ENCODE data around the gene PSMF1. TPM values are rescaled to one million over a fixed set of nuclear protein-coding genes. Genes with fewer than 3 reads are reported as not detected.

The PSMF1 gene
- total and polyA plus RNA-seq, 2 of the 4 experiments (the other 2 are of a cell fraction): 93.6 to 109 TPM

DNA sequence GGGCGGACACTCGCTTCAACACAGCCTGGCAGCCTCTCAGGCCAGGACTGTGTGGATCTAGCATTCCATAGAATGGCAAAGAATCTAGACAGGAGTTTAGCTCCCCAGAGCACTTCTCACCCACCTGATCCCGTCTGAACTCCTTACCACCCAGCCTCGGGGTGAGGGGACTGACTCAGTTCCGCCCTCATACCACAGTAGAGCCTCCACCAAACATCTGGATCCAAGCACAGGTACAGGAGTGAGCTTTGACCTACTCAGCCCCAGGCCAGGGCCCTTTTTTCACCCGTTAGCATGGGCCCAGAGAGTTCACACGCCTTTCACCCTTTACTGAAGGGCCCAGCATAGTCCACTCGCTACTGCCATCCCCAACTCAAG lies 715 bp downstream of the PSMF1 start:
- Histone ChIP-seq H2BK15ac (ENCODE audit: low read depth, low read length) (no peak overlapping the region), H4K20me1 (ENCODE audit: insufficient read depth, low read length) (peaks cover 23% of the 10 kb centered on the region; the same call in 1 of the 2 replicates), H3K36me3 (ENCODE audit: control insufficient read depth, insufficient read depth, low read length) (peaks cover 3% of the 10 kb centered on the region)

More for the DNA sequence above, 715 bp downstream of the PSMF1 start:
- ChIA-PET POLR2A (ENCODE audit: unreplicated experiment) (no interaction called here), CTCF (interaction anchor here (1.5 kb wide), 1 partner anchor 10 kb away, joined by 4 read pairs; no protein-coding TSS in a partner anchor)
- dilution Hi-C loops (cut with HindIII; ENCODE audit: low sequenced_read_pairs, unreplicated experiment): no loop called here
- Histone ChIP-seq H3K4me1 (ENCODE audit: control insufficient read depth, insufficient read depth, low read length) (peaks cover 14% of the 10 kb centered on the region), H3K14ac (replicated peaks; ENCODE audit: low read depth, low read length) (peak overlapping the region; percentile 70), H3K56ac (ENCODE audit: extremely low read depth, insufficient read depth, low read length) (peak overlapping the region; percentile 11; the same call in 1 of the 2 replicates), H2AK9ac (replicated peaks; ENCODE audit: low read depth, low read length, poor library complexity) (peak overlapping the region; percentile 96), H2BK20ac (ENCODE audit: low read depth, low read length) (no peak overlapping the region), H4K91ac (ENCODE audit: insufficient read depth, low read depth, low read length) (peak overlapping the region; percentile 63), H4K5ac (ENCODE audit: low read depth, low read length) (peak overlapping the region; percentile 84), H3K9ac (ENCODE audit: low read depth, low read length) (peak overlapping the region; percentile 76), H3K9me3 (ENCODE audit: control insufficient read depth, insufficient read depth, low read length) (no peaks in the 10 kb centered on the region), H3K23ac (ENCODE audit: low read depth, low read length) (peak overlapping the region; percentile 84; the same call in 1 of the 2 replicates), H2AFZ (replicated peaks; ENCODE audit: low read length, poor library complexity) (peak overlapping the region; percentile 96), H4K8ac (ENCODE audit: low read depth in 2 of 2, low read length in 2 of 2) (peak overlapping the region; percentile 77 to 92), H3K4ac (ENCODE audit: low read depth, low read length) (peak overlapping the region; percentile 82), H2AK5ac (ENCODE audit: low read depth, low read length) (peak overlapping the region; percentile 92), H3K4me2 (ENCODE audit: low read depth, low read length) (peak overlapping the region; percentile 99), H3K4me3 (ENCODE audit: insufficient read depth, low read depth, low read length) (peak overlapping the region; percentile 96), H3K79me1 (ENCODE audit: low read depth in 1 of 2, low read length in 2 of 2) (peaks cover 34 to 55% of the 10 kb centered on the region in 2 experiments), H3K18ac (ENCODE audit: low read depth, low read length) (no peak overlapping the region), H3K27ac (ENCODE audit: insufficient read depth, low read length) (peak overlapping the region; percentile 63), H3K9me1 (ENCODE audit: insufficient read depth, low read length) (peaks cover 14% of the 10 kb centered on the region; the same call in 1 of the 2 replicates), H3K27me3 (ENCODE audit: control insufficient read depth, insufficient read depth, low read length) (no peaks in the 10 kb centered on the region), H2BK5ac (ENCODE audit: low read depth, low read length, poor library complexity, severe bottlenecking) (no peak overlapping the region), H2BK120ac (ENCODE audit: low read depth, low read length) (0 out of 2 replicates have a peak overlapping the region, but pooled peaks have one; percentile 13)
- intact Hi-C loops (cut with micrococcal nuclease): no loop called here
- no CpG with 5 or more reads among the region's 8 CpGs for WGBS, 2 experiments (ENCODE audit: extremely low coverage in 2 of 2, insufficient read length in 1 of 2)
- BruUV-seq (replicated peaks): no TSS peak
- TF ChIP-seq RFX5 (IDR thresholded peaks at IDR 0.05; ENCODE audit: low read depth, low read length) (no peak), FOS (IDR thresholded peaks at IDR 0.05; ENCODE audit: low read depth, low read length) (no peak), BHLHE40 (IDR thresholded peaks at IDR 0.05; ENCODE audit: low read depth, low read length) (no peak), POLR2A (IDR thresholded peaks at IDR 0.05; ENCODE audit: low read depth, low read length) (no peak), MAZ (IDR thresholded peaks at IDR 0.05; ENCODE audit: borderline replicate concordance, low read depth, low read length) (no peak), CEBPB (IDR thresholded peaks at IDR 0.05; ENCODE audit: low read depth, low read length) (no peak), NFE2L2 (IDR thresholded peaks at IDR 0.05; ENCODE audit: low read depth, low read length) (no peak)
- DNase-seq: no peak
- in situ Hi-C loops (cut with MboI; ENCODE audit: low sequenced_read_pairs): loop anchor here (10.0 kb wide), 1 partner anchor 294 kb away; no protein-coding TSS in a partner anchor
- ATAC-seq (ENCODE audit: low read depth): peak; percentile 2; the same call in 1 of the 2 replicates

All from IMR-90 (cell line).